Gastrocnemius medialis (tissue), 4 donors: ENCODE measurements around the gene CD22.
"Not testable (repeated sequence)": the region's sequence is repeated elsewhere in the genome, so short reads cannot be mapped to it uniquely, and the experiment has no call there.

Experiments used
- POLR2A ChIP-seq, 2 donors: fragments of 450-650 bp; IDR thresholded peaks; one replicate each; pipeline ENCODE4 v1.6.1; 2017; ENCODE audit warnings: antibody characterized with exemption in 2 of 2, mild to moderate bottlenecking in 2 of 2, moderate library complexity in 2 of 2
- TF ChIP-seq, protein P1 (sequence below), 5 experiments: fragments of 450-650 bp in 3 of 5; fragments of 200-600 bp in 2 of 5; sonication (generic) in 2 of 5; IDR thresholded peaks in 4 of 5; conservative IDR thresholded peaks in 1 of 5; 1 replicate in 4 of 5; 2 replicates in 1 of 5; pipeline ENCODE4 v1.5.1; 2016 to 2019; ENCODE audit warnings: antibody characterized with exemption in 5 of 5, mild to moderate bottlenecking in 3 of 5, moderate library complexity in 3 of 5

DNA sequence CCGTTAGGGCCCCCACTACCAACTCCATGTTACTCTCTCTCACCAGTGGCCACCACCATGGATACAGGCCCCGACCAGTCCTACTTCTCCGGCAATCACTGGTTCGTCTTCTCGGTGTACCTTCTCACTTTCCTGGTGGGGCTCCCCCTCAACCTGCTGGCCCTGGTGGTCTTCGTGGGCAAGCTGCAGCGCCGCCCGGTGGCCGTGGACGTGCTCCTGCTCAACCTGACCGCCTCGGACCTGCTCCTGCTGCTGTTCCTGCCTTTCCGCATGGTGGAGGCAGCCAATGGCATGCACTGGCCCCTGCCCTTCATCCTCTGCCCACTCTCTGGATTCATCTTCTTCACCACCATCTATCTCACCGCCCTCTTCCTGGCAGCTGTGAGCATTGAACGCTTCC lies 29.8 kb downstream of the CD22 start:
- TF ChIP-seq, protein P1, sequence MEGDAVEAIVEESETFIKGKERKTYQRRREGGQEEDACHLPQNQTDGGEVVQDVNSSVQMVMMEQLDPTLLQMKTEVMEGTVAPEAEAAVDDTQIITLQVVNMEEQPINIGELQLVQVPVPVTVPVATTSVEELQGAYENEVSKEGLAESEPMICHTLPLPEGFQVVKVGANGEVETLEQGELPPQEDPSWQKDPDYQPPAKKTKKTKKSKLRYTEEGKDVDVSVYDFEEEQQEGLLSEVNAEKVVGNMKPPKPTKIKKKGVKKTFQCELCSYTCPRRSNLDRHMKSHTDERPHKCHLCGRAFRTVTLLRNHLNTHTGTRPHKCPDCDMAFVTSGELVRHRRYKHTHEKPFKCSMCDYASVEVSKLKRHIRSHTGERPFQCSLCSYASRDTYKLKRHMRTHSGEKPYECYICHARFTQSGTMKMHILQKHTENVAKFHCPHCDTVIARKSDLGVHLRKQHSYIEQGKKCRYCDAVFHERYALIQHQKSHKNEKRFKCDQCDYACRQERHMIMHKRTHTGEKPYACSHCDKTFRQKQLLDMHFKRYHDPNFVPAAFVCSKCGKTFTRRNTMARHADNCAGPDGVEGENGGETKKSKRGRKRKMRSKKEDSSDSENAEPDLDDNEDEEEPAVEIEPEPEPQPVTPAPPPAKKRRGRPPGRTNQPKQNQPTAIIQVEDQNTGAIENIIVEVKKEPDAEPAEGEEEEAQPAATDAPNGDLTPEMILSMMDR (IDR thresholded peaks at IDR 0.05 in 4 of 5, conservative IDR thresholded peaks at IDR 0.05 in 1 of 5): not testable (repeated sequence)
- TF ChIP-seq POLR2A (IDR thresholded peaks at IDR 0.05): not testable (repeated sequence)
